SK-N-SH (cell line): ENCODE results near the gene CINP. TPM values are rescaled to one million over a fixed set of nuclear protein-coding genes. Genes with fewer than 3 reads are reported as not detected.

Experiments used
- CTCF ChIA-PET: fragments of 300-600, 350-600 bp; formaldehyde crosslinking; extraction: SDS; loops from one replicate; lab custom pipeline; 2021; lab: Yijun Ruan, JAX
- POLR2A ChIA-PET: fragments of 350-600 bp; sonication (Branson Sonifier 250); formaldehyde crosslinking; extraction: SDS; loops from one replicate; lab custom pipeline; 2020; ENCODE audit warnings: antibody characterized with exemption, inconsistent platforms; lab: Yijun Ruan, JAX
- DNase-seq: peaks from one replicate; pipeline ENCODE4 v3.0.0; 2012
- H2AFZ ChIP-seq: fragments of 200-600 bp; sonication (generic); 2 replicates; pipeline ENCODE4 v1.8.1; 2016; ENCODE audit warnings: antibody characterized with exemption, mild to moderate bottlenecking, low read depth
- H3F3A ChIP-seq: fragments of 200-600 bp; sonication (generic); replicated peaks from 2 replicates; pipeline ENCODE3; 2016; ENCODE audit warnings: antibody characterized with exemption, mild to moderate bottlenecking; ENCODE audit not compliant: insufficient read depth
- H3K27ac ChIP-seq, 2 experiments: fragments of 200-500 bp in 1 of 2; fragments of 200-600 bp in 1 of 2; sonication (Bioruptor generic) in 1 of 2; sonication (generic), shearing (Covaris generic) in 1 of 2; 2 replicates each; pipeline versions ENCODE4 v1.5.1 to v1.6.1; 2014 to 2016; ENCODE audit warnings: low read depth in 2 of 2, inconsistent platforms in 1 of 2, low read length in 1 of 2, mild to moderate bottlenecking in 1 of 2, mixed read lengths in 1 of 2
- H3K27me3 ChIP-seq: fragments of 200-600 bp; sonication (generic), shearing (Covaris generic); 2 replicates; pipeline ENCODE4 v1.6.1; 2016; ENCODE audit warnings: mixed run types; ENCODE audit not compliant: insufficient read depth
- H3K36me3 ChIP-seq, 2 experiments: fragments of 200-500 bp in 1 of 2; fragments of 200-600 bp in 1 of 2; sonication (Bioruptor generic) in 1 of 2; sonication (generic) in 1 of 2; replicated peaks in 1 of 2; 2 replicates each; pipeline versions ENCODE3 to v1.5.1; 2014 to 2016; ENCODE audit warnings: low read length in 1 of 2, mild to moderate bottlenecking in 1 of 2; ENCODE audit not compliant: insufficient read depth in 2 of 2, control insufficient read depth in 1 of 2
- H3K4me1 ChIP-seq, 2 experiments: fragments of 200-500 bp in 1 of 2; fragments of 200-600 bp in 1 of 2; sonication (Bioruptor generic) in 1 of 2; sonication (generic), shearing (Covaris generic) in 1 of 2; 2 replicates each; pipeline versions ENCODE4 v1.5.1 to v1.6.1; 2014 to 2016; ENCODE audit warnings: low read depth in 1 of 2, low read length in 1 of 2, mixed run types in 1 of 2; ENCODE audit not compliant: insufficient read depth in 2 of 2, control insufficient read depth in 1 of 2
- H3K4me2 ChIP-seq: fragments of 200-600 bp; sonication (generic), shearing (Covaris generic); 2 replicates; pipeline ENCODE4 v1.6.1; 2017; ENCODE audit warnings: mixed run types
- H3K4me3 ChIP-seq, 2 experiments: fragments of 200-500 bp in 1 of 2; fragments of 200-600 bp in 1 of 2; sonication (Bioruptor generic) in 1 of 2; sonication (generic), shearing (Covaris generic) in 1 of 2; 2 replicates each; pipeline versions ENCODE4 v1.5.1 to v1.8.1; 2014 to 2016; ENCODE audit warnings: low read depth in 2 of 2, inconsistent platforms in 1 of 2, low read length in 1 of 2, mild to moderate bottlenecking in 1 of 2, mixed read lengths in 1 of 2, moderate library complexity in 1 of 2
- H3K79me2 ChIP-seq: fragments of 200-600 bp; sonication (generic); 2 replicates; pipeline ENCODE4 v1.8.1; 2017; ENCODE audit warnings: mild to moderate bottlenecking; ENCODE audit not compliant: insufficient read depth
- H3K9ac ChIP-seq: fragments of 200-600 bp; sonication (generic); 2 replicates; pipeline ENCODE4 v1.6.1; 2017; ENCODE audit warnings: mixed run types
- H3K9me2 ChIP-seq: fragments of 200-600 bp; sonication (generic); 2 replicates; pipeline ENCODE4 v1.6.1; 2017; ENCODE audit warnings: mixed run types
- H3K9me3 ChIP-seq: fragments of 200-600 bp; sonication (generic); 2 replicates; pipeline ENCODE4 v1.6.1; 2017; ENCODE audit warnings: mixed run types, mild to moderate bottlenecking, moderate library complexity
- H4K20me1 ChIP-seq: fragments of 200-600 bp; sonication (generic); 2 replicates; pipeline ENCODE4 v1.6.1; 2017; ENCODE audit warnings: mild to moderate bottlenecking, mixed run types; ENCODE audit not compliant: insufficient read depth
- CTCF ChIP-seq: fragments of 200-600 bp; sonication (generic); IDR thresholded peaks from 2 replicates; pipeline ENCODE4 v1.6.1; 2017; ENCODE audit warnings: antibody characterized with exemption, mild to moderate bottlenecking, moderate library complexity
- FOXM1 ChIP-seq: IDR thresholded peaks from 2 replicates; pipeline ENCODE4 v1.4.0; 2012; ENCODE audit warnings: low read depth, mild to moderate bottlenecking
- GABPA ChIP-seq: IDR thresholded peaks from 2 replicates; pipeline ENCODE4 v1.4.0; 2012; ENCODE audit warnings: low read depth, mild to moderate bottlenecking
- JUND ChIP-seq: IDR thresholded peaks from 2 replicates; pipeline ENCODE4 v1.4.0; 2012
- MEF2A ChIP-seq: IDR thresholded peaks from 2 replicates; pipeline ENCODE4 v1.4.0; 2012; ENCODE audit warnings: low read depth, borderline replicate concordance
- MXI1 ChIP-seq: IDR thresholded peaks from 2 replicates; pipeline ENCODE4 v1.6.1; 2012; ENCODE audit warnings: mild to moderate bottlenecking, low read depth, low read length, improper control_type of control experiment
- NRF1 ChIP-seq: IDR thresholded peaks from 2 replicates; pipeline ENCODE4 v1.6.1; 2012; ENCODE audit warnings: low read depth, mild to moderate bottlenecking, low read length
- PBX3 ChIP-seq: IDR thresholded peaks from 2 replicates; pipeline ENCODE4; 2012
- POLR2AphosphoS5 ChIP-seq: IDR thresholded peaks from 2 replicates; pipeline ENCODE4 v1.6.1; 2012; ENCODE audit warnings: low read depth, low read length
- RAD21 ChIP-seq: IDR thresholded peaks from 2 replicates; pipeline ENCODE4 v1.6.1; 2012; ENCODE audit warnings: mild to moderate bottlenecking, low read length
- RCOR1 ChIP-seq: fragments of 150-350 bp; IDR thresholded peaks from 2 replicates; pipeline ENCODE4 v1.6.1; 2017; ENCODE audit warnings: antibody characterized with exemption, low read length
- RFX5 ChIP-seq: IDR thresholded peaks from 2 replicates; pipeline ENCODE4 v1.6.1; 2012; ENCODE audit warnings: mild to moderate bottlenecking, improper control_type of control experiment, low read length
- SIN3A ChIP-seq: IDR thresholded peaks from 2 replicates; pipeline ENCODE4 v1.6.1; 2012; ENCODE audit warnings: low read depth, mild to moderate bottlenecking, low read length, moderate library complexity, borderline replicate concordance
- USF2 ChIP-seq: fragments of 150-350 bp; IDR thresholded peaks from 2 replicates; pipeline ENCODE4 v1.6.1; 2017; ENCODE audit warnings: antibody characterized with exemption, low read length, low read depth, borderline replicate concordance
- WGBS: methylation state at CpG from one replicate; pipeline ENCODE4 v1.1.6; 2017; ENCODE audit warnings: low lambda C conversion rate; 5-methylcytosine and 5-hydroxymethylcytosine counted together
- polyA plus RNA-seq, 3 experiments: library from polyadenylated mRNA; depleted of rRNA; stranded (reverse); fragments of >200 nt; gene quantifications; 2 replicates each; pipeline ENCODE4 v1.2.3, GENCODE V29; 2012

The CINP gene
- polyA plus RNA-seq, 1 of the 3 experiments (the other 2 are of a cell fraction): 50.4 TPM

GRCh38 chr14:102348376-102348775 lies 14.3 kb downstream of the CINP start:
- no peaks in the 10 kb centered on the region for H3K79me2 ChIP-seq
- TF ChIP-seq USF2 (no peak), RCOR1 (no peak), CTCF (no peak), MEF2A (no peak), RAD21 (no peak), POLR2AphosphoS5 (no peak), NRF1 (no peak), MXI1 (no peak), SIN3A (no peak), GABPA (no peak), FOXM1 (no peak)
- TF ChIP-seq, all 33 proteins: peak for 0
- H3K4me2 ChIP-seq: no peak overlapping the region
- DNase-seq: no peak
- no peak overlapping the region for H2AFZ ChIP-seq
- no peaks in the 10 kb centered on the region for H3K27me3 ChIP-seq
- peaks cover 3% of the 10 kb centered on the region for H3F3A ChIP-seq
- H3K36me3 ChIP-seq: peaks cover 28 to 30% of the 10 kb centered on the region in 2 experiments
- no peak overlapping the region for H3K9ac ChIP-seq
- no peak overlapping the region for H3K4me3 ChIP-seq
- no peaks in the 10 kb centered on the region for H3K9me3 ChIP-seq
- CTCF ChIA-PET: no interaction called here
- no peaks in the 10 kb centered on the region for H4K20me1 ChIP-seq
- POLR2A ChIA-PET: no interaction called here
- 96% methylated on average over 15 of the region's 16 CpGs for whole genome bisulfite sequencing
- H3K9me2 ChIP-seq: no peaks in the 10 kb centered on the region
- H3K4me1 ChIP-seq: no peaks in the 10 kb centered on the region
- no peak overlapping the region for H3K27ac ChIP-seq

GRCh38 chr14:102346645-102347044 lies 16.0 kb downstream of the CINP start:
- TF ChIP-seq RCOR1: no peak
- no peak for TF ChIP-seq JUND
- TF ChIP-seq MEF2A: no peak
- TF ChIP-seq PBX3: no peak
- no peak for TF ChIP-seq RFX5
- Histone ChIP-seq H3K9me3 (no peaks in the 10 kb centered on the region), H3K27ac (no peak overlapping the region), H3K4me1 (no peaks in the 10 kb centered on the region), H2AFZ (no peak overlapping the region), H3K36me3 (peaks cover 18 to 28% of the 10 kb centered on the region in 2 experiments), H3K79me2 (no peaks in the 10 kb centered on the region), H3K4me2 (no peak overlapping the region), H3K9ac (no peak overlapping the region), H3F3A (peaks cover 3% of the 10 kb centered on the region), H3K9me2 (no peaks in the 10 kb centered on the region), H3K4me3 (no peak overlapping the region), H3K27me3 (no peaks in the 10 kb centered on the region), H4K20me1 (no peaks in the 10 kb centered on the region)
- ChIA-PET CTCF (no interaction called here), POLR2A (no interaction called here)
- 96% methylated on average over 4 of the region's 4 CpGs for WGBS
- DNase-seq: no peak
